ENCODE data around the gene CALHM2. TPM values are rescaled to one million over a fixed set of nuclear protein-coding genes. Genes with fewer than 3 reads are reported as not detected.

The CALHM2 gene
- total and polyA plus RNA-seq, 2 donors (not counting 3 experiments of a cell fraction or from before 2014, with no cell fraction given) = 32.1 to 38.4 TPM

GRCh38 chr10:103472005-103472404 lies 19.8 kb upstream of the CALHM2 start:
- dilution Hi-C loops (cut with MboI; ENCODE audit: extremely low pct_ligation_motif_present, low sequenced_read_pairs) = no loop called here
- CTCF ChIA-PET = interaction anchor here (1.5 kb wide), 1 partner anchor 9 kb away, joined by 4 read pairs; no protein-coding TSS in a partner anchor

More at GRCh38 chr10:103472005-103472404, 19.8 kb upstream of the CALHM2 start:
- BruUV-seq (replicated peaks) = no TSS peak
- H4K20me1 ChIP-seq (replicated peaks; ENCODE audit: control insufficient read depth, extremely low read depth, insufficient read depth, low read length) = no peaks in the 10 kb centered on the region
- no peak overlapping the region for H3K9ac ChIP-seq (replicated peaks; ENCODE audit: extremely low read depth, insufficient read depth, low read length)
- intact Hi-C loops (cut with micrococcal nuclease) = no loop called here
- no peak for DNase-seq (ENCODE audit: low read depth, low spot score)
- no peak overlapping the region for H3K27ac ChIP-seq (ENCODE audit: insufficient read depth, low read depth, low read length)
- no peaks in the 10 kb centered on the region for H3K36me3 ChIP-seq (ENCODE audit: control insufficient read depth in 2 of 2, extremely low read depth in 1 of 2, insufficient read depth in 2 of 2, low read length in 2 of 2)
- H2AFZ ChIP-seq (ENCODE audit: low read depth, low read length) = no peak overlapping the region
- H3K9me1 ChIP-seq (replicated peaks; ENCODE audit: control insufficient read depth, extremely low read depth, insufficient read depth, low read length) = no peaks in the 10 kb centered on the region
- H3K9me3 ChIP-seq (replicated peaks; ENCODE audit: control insufficient read depth, insufficient read depth, low read length) = no peaks in the 10 kb centered on the region
- POLR2A ChIA-PET = no interaction called here
- no peak overlapping the region for H3K4me3 ChIP-seq (replicated peaks in 1 of 3; ENCODE audit: insufficient read depth in 1 of 3, low read depth in 1 of 3, low read length in 3 of 3)
- H3K4me2 ChIP-seq (ENCODE audit: insufficient read depth, low read length) = no peak overlapping the region
- no peaks in the 10 kb centered on the region for H3K4me1 ChIP-seq (ENCODE audit: control insufficient read depth, extremely low read depth, insufficient read depth, low read length)
- H3K79me2 ChIP-seq (ENCODE audit: control insufficient read depth, insufficient read depth, low read length) = no peaks in the 10 kb centered on the region
- FAIRE-seq = no peak
- TF ChIP-seq, protein P1, sequence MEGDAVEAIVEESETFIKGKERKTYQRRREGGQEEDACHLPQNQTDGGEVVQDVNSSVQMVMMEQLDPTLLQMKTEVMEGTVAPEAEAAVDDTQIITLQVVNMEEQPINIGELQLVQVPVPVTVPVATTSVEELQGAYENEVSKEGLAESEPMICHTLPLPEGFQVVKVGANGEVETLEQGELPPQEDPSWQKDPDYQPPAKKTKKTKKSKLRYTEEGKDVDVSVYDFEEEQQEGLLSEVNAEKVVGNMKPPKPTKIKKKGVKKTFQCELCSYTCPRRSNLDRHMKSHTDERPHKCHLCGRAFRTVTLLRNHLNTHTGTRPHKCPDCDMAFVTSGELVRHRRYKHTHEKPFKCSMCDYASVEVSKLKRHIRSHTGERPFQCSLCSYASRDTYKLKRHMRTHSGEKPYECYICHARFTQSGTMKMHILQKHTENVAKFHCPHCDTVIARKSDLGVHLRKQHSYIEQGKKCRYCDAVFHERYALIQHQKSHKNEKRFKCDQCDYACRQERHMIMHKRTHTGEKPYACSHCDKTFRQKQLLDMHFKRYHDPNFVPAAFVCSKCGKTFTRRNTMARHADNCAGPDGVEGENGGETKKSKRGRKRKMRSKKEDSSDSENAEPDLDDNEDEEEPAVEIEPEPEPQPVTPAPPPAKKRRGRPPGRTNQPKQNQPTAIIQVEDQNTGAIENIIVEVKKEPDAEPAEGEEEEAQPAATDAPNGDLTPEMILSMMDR (IDR thresholded peaks at IDR 0.05; ENCODE audit: extremely low read depth in 1 of 2, insufficient read depth in 1 of 2, low read depth in 1 of 2, low read length in 2 of 2) = no peak
- no peak for TF ChIP-seq FOS (IDR thresholded peaks at IDR 0.05; ENCODE audit: borderline replicate concordance, insufficient read depth, low read length)
- TF ChIP-seq MAX (IDR thresholded peaks at IDR 0.05; ENCODE audit: insufficient read depth, insufficient read length) = no peak
- TF ChIP-seq POLR2A (IDR thresholded peaks at IDR 0.05; ENCODE audit: low read depth, low read length) = no peak
- no peak for TF ChIP-seq JUN (IDR thresholded peaks at IDR 0.05; ENCODE audit: borderline replicate concordance, insufficient read depth, insufficient read length, low read depth)
- no peak for TF ChIP-seq GATA2 (IDR thresholded peaks at IDR 0.05; ENCODE audit: insufficient read depth, insufficient read length, low read depth, low read length)
- no peak for TF ChIP-seq POLR2AphosphoS5 (IDR thresholded peaks at IDR 0.05; ENCODE audit: insufficient read depth, low read depth, low read length)
- no peak for TF ChIP-seq MYC (IDR thresholded peaks at IDR 0.05; ENCODE audit: low read depth, low read length)
- no peak for TF ChIP-seq EZH2 (IDR thresholded peaks at IDR 0.05; ENCODE audit: borderline replicate concordance, low read depth, low read length, severe bottlenecking)
- peaks cover 1 to 6% of the 10 kb centered on the region in 2 experiments for H3K27me3 ChIP-seq (ENCODE audit: control insufficient read depth in 2 of 2, insufficient read depth in 2 of 2, low read length in 2 of 2)

Measured in endothelial cell of umbilical vein (primary cell).